Measurements from ENCODE around the gene KRTAP10-7. TPM values are rescaled to one million over a fixed set of nuclear protein-coding genes. Genes with fewer than 3 reads are reported as not detected.

KRTAP10-7 gene
- total and polyA plus RNA-seq, 9 of the 15 experiments (the other 6 are each of a cell fraction or from before 2014, with no cell fraction given), result not detected

- Histone ChIP-seq H4K20me1 (replicated peaks; ENCODE audit: control insufficient read depth, insufficient read depth, low read length) (no peaks in the 10 kb centered on the region), H3K9me3 (replicated peaks; ENCODE audit: control insufficient read depth, insufficient read depth, low read depth, low read length) (no peaks in the 10 kb centered on the region), H3K27me3 (ENCODE audit: control insufficient read depth in 2 of 2, insufficient read depth in 2 of 2, low read length in 2 of 2) (peaks cover 9 to 43% of the 10 kb centered on the region in 2 experiments), H3K79me2 (ENCODE audit: control insufficient read depth, insufficient read depth, low read length) (no peaks in the 10 kb centered on the region), H3K4me2 (ENCODE audit: insufficient read depth, low read length) (no peak overlapping the region), H3K27ac (ENCODE audit: extremely low read depth, low read depth, low read length) (no peak overlapping the region), H3K9me1 (ENCODE audit: control insufficient read depth, insufficient read depth, low read length) (no peaks in the 10 kb centered on the region), H3K36me3 (ENCODE audit: control insufficient read depth, insufficient read depth, low read length) (no peaks in the 10 kb centered on the region), H3K9ac (ENCODE audit: insufficient read depth in 1 of 2, low read depth in 2 of 2, low read length in 2 of 2) (no peak overlapping the region), H2AFZ (ENCODE audit: low read depth, low read length) (no peak overlapping the region), H3K4me3 (no peak overlapping the region), H3K4me1 (replicated peaks in 1 of 2; ENCODE audit: control insufficient read depth in 2 of 2, insufficient read depth in 2 of 2, low read length in 2 of 2) (peaks cover 0 to 16% of the 10 kb centered on the region in 2 experiments; a peak in 1 of 5 replicates)
- intact Hi-C loops (cut with micrococcal nuclease) (no loop called here), in situ Hi-C loops (cut with MboI) (no loop called here)
- 2% methylated on average over 19 of the region's 23 CpGs for WGBS (ENCODE audit: insufficient coverage, low coverage, missing lambda C conversion rate)
- BruUV-seq (replicated peaks), result no TSS peak
- ATAC-seq (no peak), DNase-seq (ENCODE audit: extremely low read depth in 1 of 4, low spot score in 3 of 4) (no peak), FAIRE-seq (no peak)
- POLR2A ChIA-PET, result interaction anchor here (0.6 to 0.9 kb wide), 3 partner anchors 8 to 93 kb away, joined by 3 to 4 read pairs (median 3); no protein-coding TSS in a partner anchor
- CTCF ChIA-PET (ENCODE audit: low intra/inter-chr PET ratio), result no interaction called here
- TF ChIP-seq KLF6 (CRISPR knock-in tag; IDR thresholded peaks at IDR 0.05; ENCODE audit: borderline replicate concordance), result no peak
- TF ChIP-seq RCOR1 (IDR thresholded peaks at IDR 0.05; ENCODE audit: borderline replicate concordance in 1 of 2, low read depth in 2 of 2, low read length in 2 of 2), result no peak
- TF ChIP-seq, protein P1, sequence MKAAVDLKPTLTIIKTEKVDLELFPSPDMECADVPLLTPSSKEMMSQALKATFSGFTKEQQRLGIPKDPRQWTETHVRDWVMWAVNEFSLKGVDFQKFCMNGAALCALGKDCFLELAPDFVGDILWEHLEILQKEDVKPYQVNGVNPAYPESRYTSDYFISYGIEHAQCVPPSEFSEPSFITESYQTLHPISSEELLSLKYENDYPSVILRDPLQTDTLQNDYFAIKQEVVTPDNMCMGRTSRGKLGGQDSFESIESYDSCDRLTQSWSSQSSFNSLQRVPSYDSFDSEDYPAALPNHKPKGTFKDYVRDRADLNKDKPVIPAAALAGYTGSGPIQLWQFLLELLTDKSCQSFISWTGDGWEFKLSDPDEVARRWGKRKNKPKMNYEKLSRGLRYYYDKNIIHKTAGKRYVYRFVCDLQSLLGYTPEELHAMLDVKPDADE (conservative IDR thresholded peaks at IDR 0.05; ENCODE audit: control insufficient read depth, low read depth, low read length), result no peak
- TF ChIP-seq, protein P2, sequence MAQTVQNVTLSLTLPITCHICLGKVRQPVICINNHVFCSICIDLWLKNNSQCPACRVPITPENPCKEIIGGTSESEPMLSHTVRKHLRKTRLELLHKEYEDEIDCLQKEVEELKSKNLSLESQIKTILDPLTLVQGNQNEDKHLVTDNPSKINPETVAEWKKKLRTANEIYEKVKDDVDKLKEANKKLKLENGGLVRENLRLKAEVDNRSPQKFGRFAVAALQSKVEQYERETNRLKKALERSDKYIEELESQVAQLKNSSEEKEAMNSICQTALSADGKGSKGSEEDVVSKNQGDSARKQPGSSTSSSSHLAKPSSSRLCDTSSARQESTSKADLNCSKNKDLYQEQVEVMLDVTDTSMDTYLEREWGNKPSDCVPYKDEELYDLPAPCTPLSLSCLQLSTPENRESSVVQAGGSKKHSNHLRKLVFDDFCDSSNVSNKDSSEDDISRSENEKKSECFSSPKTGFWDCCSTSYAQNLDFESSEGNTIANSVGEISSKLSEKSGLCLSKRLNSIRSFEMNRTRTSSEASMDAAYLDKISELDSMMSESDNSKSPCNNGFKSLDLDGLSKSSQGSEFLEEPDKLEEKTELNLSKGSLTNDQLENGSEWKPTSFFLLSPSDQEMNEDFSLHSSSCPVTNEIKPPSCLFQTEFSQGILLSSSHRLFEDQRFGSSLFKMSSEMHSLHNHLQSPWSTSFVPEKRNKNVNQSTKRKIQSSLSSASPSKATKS (CRISPR knock-in tag; IDR thresholded peaks at IDR 0.05), result no peak
- no peak for TF ChIP-seq ZNF41 (CRISPR knock-in tag; conservative IDR thresholded peaks at IDR 0.05)
- no peak for TF ChIP-seq PATZ1 (CRISPR knock-in tag; IDR thresholded peaks at IDR 0.05; ENCODE audit: borderline replicate concordance)
- TF ChIP-seq PRPF4 (IDR thresholded peaks at IDR 0.05; ENCODE audit: insufficient read depth, low read depth, low read length, poor library complexity, severe bottlenecking), result no peak
- TF ChIP-seq WHSC1 (IDR thresholded peaks at IDR 0.05; ENCODE audit: low read length), result no peak
- TF ChIP-seq MAFK (IDR thresholded peaks at IDR 0.05; ENCODE audit: low read length), result no peak
- no peak for TF ChIP-seq ZNF217 (CRISPR knock-in tag; IDR thresholded peaks at IDR 0.05)
- TF ChIP-seq HNRNPUL1 (IDR thresholded peaks at IDR 0.05; ENCODE audit: low read length), result no peak
- TF ChIP-seq DPF2 (IDR thresholded peaks at IDR 0.05), result no peak
- TF ChIP-seq NFIX (CRISPR knock-in tag; IDR thresholded peaks at IDR 0.05; ENCODE audit: low read depth), result no peak
- no peak for TF ChIP-seq SMC3 (conservative IDR thresholded peaks at IDR 0.05; ENCODE audit: insufficient read depth, low read depth, low read length)
- no peak for TF ChIP-seq NFIC (IDR thresholded peaks at IDR 0.05)
Measured at GRCh38 chr21:44601596-44602462, 1.4 kb downstream of the KRTAP10-7 start.
